Mesenchymal stem cell (in vitro differentiated cells and primary cell): ENCODE results near the gene SELENOW.
"Not testable (repeated sequence)": the region's sequence is repeated elsewhere in the genome, so short reads cannot be mapped to it uniquely, and the experiment has no call there.

Experiments
- DNase-seq: peaks from one replicate; pipeline ENCODE4 v3.0.0-alpha.2; 2013
- H2AFZ ChIP-seq: one replicate; pipeline ENCODE4 v1.6.1; 2013; ENCODE audit warnings: low read depth, mild to moderate bottlenecking, control low read depth, inconsistent platforms, low read length, moderate library complexity
- H2AK5ac ChIP-seq: 2 replicates; pipeline ENCODE4 v1.6.1; 2013; ENCODE audit warnings: low read length, moderate library complexity, mild to moderate bottlenecking, inconsistent platforms; ENCODE audit not compliant: severe bottlenecking
- H2BK120ac ChIP-seq: one replicate; pipeline ENCODE4 v1.6.1; 2013; ENCODE audit warnings: low read depth, mild to moderate bottlenecking, inconsistent platforms, low read length, moderate library complexity
- H2BK12ac ChIP-seq, 2 experiments: one replicate each; pipeline ENCODE4 v1.6.1; 2013; ENCODE audit warnings: inconsistent platforms in 2 of 2, low read length in 2 of 2, mild to moderate bottlenecking in 2 of 2, moderate library complexity in 2 of 2, control low read depth in 1 of 2
- H2BK15ac ChIP-seq: one replicate; pipeline ENCODE4 v1.6.1; 2013; ENCODE audit warnings: mild to moderate bottlenecking, low read depth, inconsistent platforms; ENCODE audit not compliant: poor library complexity, severe bottlenecking
- H2BK5ac ChIP-seq: 2 replicates; pipeline ENCODE4 v1.6.1; 2013; ENCODE audit warnings: low read depth, mild to moderate bottlenecking, low read length, control low read depth, inconsistent platforms; ENCODE audit not compliant: poor library complexity, severe bottlenecking
- H3K14ac ChIP-seq, 2 experiments: one replicate each; pipeline ENCODE4 v1.6.1; 2013; ENCODE audit warnings: inconsistent platforms in 2 of 2, low read length in 2 of 2, control low read depth in 1 of 2, mild to moderate bottlenecking in 1 of 2, moderate library complexity in 1 of 2
- H3K18ac ChIP-seq, 2 experiments: one replicate each; pipeline ENCODE4 v1.6.1; 2013; ENCODE audit warnings: inconsistent platforms in 2 of 2, low read length in 2 of 2, control low read depth in 1 of 2, low read depth in 1 of 2, mild to moderate bottlenecking in 1 of 2
- H3K23ac ChIP-seq, 2 experiments: one replicate each; pipeline ENCODE4 v1.6.1; 2013; ENCODE audit warnings: inconsistent platforms in 2 of 2, low read length in 2 of 2, mild to moderate bottlenecking in 2 of 2, moderate library complexity in 2 of 2, control low read depth in 1 of 2
- H3K27ac ChIP-seq: 2 replicates; pipeline ENCODE4 v1.5.1; 2013; ENCODE audit warnings: mild to moderate bottlenecking, moderate library complexity, low read length, control low read depth, inconsistent platforms; ENCODE audit not compliant: poor library complexity, severe bottlenecking
- H3K27me3 ChIP-seq, 2 experiments: 2 replicates each; pipeline versions ENCODE4 v1.6.1 to v1.7.0; 2013; ENCODE audit warnings: low read length in 2 of 2, mild to moderate bottlenecking in 2 of 2, moderate library complexity in 2 of 2, control low read depth in 1 of 2, inconsistent platforms in 1 of 2; ENCODE audit not compliant: control insufficient read depth in 1 of 2, insufficient read depth in 1 of 2
- H3K36me3 ChIP-seq, 2 experiments: 2 replicates each; pipeline versions ENCODE4 v1.6.1 to v1.7.0; 2013; ENCODE audit warnings: low read length in 2 of 2, control low read depth in 1 of 2, inconsistent platforms in 1 of 2, low read depth in 1 of 2, mild to moderate bottlenecking in 1 of 2; ENCODE audit not compliant: insufficient read depth in 2 of 2, control insufficient read depth in 1 of 2
- H3K4ac ChIP-seq, 2 experiments: one replicate each; pipeline ENCODE4 v1.6.1; 2013; ENCODE audit warnings: inconsistent platforms in 2 of 2, low read length in 2 of 2, mild to moderate bottlenecking in 2 of 2, moderate library complexity in 2 of 2, control low read depth in 1 of 2, low read depth in 1 of 2
- H3K4me1 ChIP-seq: 2 replicates; pipeline ENCODE4 v1.6.1; 2013; ENCODE audit warnings: low read depth, low read length, control low read depth; ENCODE audit not compliant: control insufficient read depth, insufficient read depth
- H3K4me2 ChIP-seq: 2 replicates; pipeline ENCODE4 v1.6.1; 2013; ENCODE audit warnings: low read length, mild to moderate bottlenecking, inconsistent platforms; ENCODE audit not compliant: poor library complexity, severe bottlenecking
- H3K4me3 ChIP-seq, 2 experiments: 2 replicates each; pipeline versions ENCODE4 v1.5.1 to v1.7.0; 2013; ENCODE audit warnings: low read length in 2 of 2, mild to moderate bottlenecking in 2 of 2, control low read depth in 1 of 2, low read depth in 1 of 2; ENCODE audit not compliant: insufficient read depth in 1 of 2
- H3K79me1 ChIP-seq: replicated peaks from 2 replicates; pipeline ENCODE4 v1.6.1; 2013; ENCODE audit warnings: mild to moderate bottlenecking, control low read depth, low read length, inconsistent platforms; ENCODE audit not compliant: poor library complexity, severe bottlenecking
- H3K9ac ChIP-seq: 2 replicates; pipeline ENCODE4 v1.7.0; 2013; ENCODE audit warnings: mild to moderate bottlenecking, low read length, moderate library complexity
- H3K9me3 ChIP-seq: 2 replicates; pipeline ENCODE4 v1.7.0; 2013; ENCODE audit warnings: mild to moderate bottlenecking, low read length; ENCODE audit not compliant: control insufficient read depth
- H4K8ac ChIP-seq: one replicate; pipeline ENCODE4 v1.6.1; 2013; ENCODE audit warnings: inconsistent platforms, mild to moderate bottlenecking, low read length, moderate library complexity
- H4K91ac ChIP-seq: one replicate; pipeline ENCODE4 v1.6.1; 2013; ENCODE audit warnings: mild to moderate bottlenecking, low read length, inconsistent platforms
- WGBS: methylation state at CpG from one replicate; pipeline ENCODE4 v1.1.7; 2013; ENCODE audit warnings: mixed read lengths; 5-methylcytosine and 5-hydroxymethylcytosine counted together

The SELENOW gene

DNA sequence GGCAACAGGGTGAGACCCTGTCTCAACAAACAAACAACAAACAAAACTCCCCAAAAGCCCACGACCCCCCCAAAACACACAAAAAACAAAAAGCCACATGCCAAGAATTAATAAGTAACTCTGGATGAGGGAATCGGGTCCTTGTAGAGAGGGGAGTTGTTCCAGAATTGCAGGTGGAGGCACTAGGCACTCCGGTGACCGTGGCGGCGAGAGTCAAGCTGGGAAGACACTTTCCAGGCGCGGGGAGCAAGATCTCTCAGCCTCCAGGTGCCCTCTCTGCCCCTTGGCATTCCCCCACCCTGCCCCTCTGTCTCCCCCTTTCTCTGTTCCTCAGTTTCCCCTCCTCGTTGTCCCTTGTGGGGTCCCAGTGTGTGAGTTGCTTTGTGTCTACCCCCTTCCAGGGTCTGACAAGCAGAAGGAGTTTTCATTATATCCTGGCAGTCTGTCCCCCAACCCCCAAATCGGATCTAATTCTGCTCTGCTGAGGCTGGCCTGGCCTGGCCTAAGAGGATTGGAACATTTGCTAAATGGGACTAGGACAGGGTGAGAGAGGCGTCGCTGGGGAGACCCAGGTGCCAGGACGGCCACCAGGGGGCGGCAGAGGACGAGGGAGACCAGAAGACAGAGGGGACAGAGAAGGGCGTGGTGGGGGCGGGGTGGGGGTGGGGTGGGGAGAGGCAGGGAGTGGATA is 34.9 kb downstream of the SELENOW start:
- Histone ChIP-seq H2BK15ac (no peak overlapping the region), H3K23ac (no peak overlapping the region), H4K8ac (no peak overlapping the region), H3K4me2 (no peak overlapping the region), H3K79me1 (no peaks in the 10 kb centered on the region), H3K4me3 (no peak overlapping the region), H4K91ac (no peak overlapping the region), H3K14ac (no peak overlapping the region), H2BK5ac (no peak overlapping the region), H3K4ac (no peak overlapping the region), H2AK5ac (no peak overlapping the region), H2BK12ac (no peak overlapping the region), H3K18ac (no peak overlapping the region), H2BK120ac (no peak overlapping the region), H3K27ac (no peak overlapping the region), H3K9ac (no peak overlapping the region), H3K9me3 (no peaks in the 10 kb centered on the region), H3K36me3 (no peaks in the 10 kb centered on the region), H2AFZ (no peak overlapping the region), H3K27me3 (peaks cover 4 to 11% of the 10 kb centered on the region in 2 experiments), H3K4me1 (no peaks in the 10 kb centered on the region)
- peak; percentile 51 for DNase-seq
- 44% methylated on average over 15 of the region's 17 CpGs for WGBS

DNA sequence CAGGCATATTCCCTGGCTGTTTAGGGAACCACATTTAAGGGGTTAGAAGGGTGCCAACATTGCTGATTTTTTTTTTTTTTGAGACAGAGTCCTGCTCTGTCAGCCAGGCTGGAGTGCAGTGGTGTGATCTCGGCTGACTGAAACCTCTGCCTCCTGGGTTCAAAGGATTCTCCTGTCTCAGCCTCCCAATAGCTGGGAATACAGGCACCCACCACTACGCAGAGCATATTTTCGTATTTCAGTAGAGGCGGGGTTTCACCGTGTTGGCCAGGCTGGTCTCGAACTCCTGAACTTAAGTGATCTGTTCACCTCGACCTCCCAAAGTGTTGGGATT is 35.5 kb downstream of the SELENOW start:
- Histone ChIP-seq H3K9ac (no peak overlapping the region), H2AK5ac (no peak overlapping the region), H3K4me1 (no peaks in the 10 kb centered on the region), H3K9me3 (no peaks in the 10 kb centered on the region), H3K23ac (no peak overlapping the region), H3K36me3 (no peaks in the 10 kb centered on the region), H2AFZ (no peak overlapping the region), H2BK5ac (no peak overlapping the region), H3K4ac (no peak overlapping the region), H4K8ac (no peak overlapping the region), H3K27ac (no peak overlapping the region), H3K27me3 (peaks cover 4 to 14% of the 10 kb centered on the region in 2 experiments), H2BK120ac (no peak overlapping the region), H4K91ac (no peak overlapping the region), H3K4me2 (no peak overlapping the region), H3K18ac (no peak overlapping the region), H2BK15ac (no peak overlapping the region), H3K4me3 (no peak overlapping the region), H2BK12ac (no peak overlapping the region), H3K14ac (no peak overlapping the region), H3K79me1 (no peaks in the 10 kb centered on the region)
- WGBS = 51% methylated on average over 7 of the region's 7 CpGs
- DNase-seq = no peak

GRCh38 chr19:47816270-47816669 is 37.8 kb downstream of the SELENOW start:
- not testable (repeated sequence) for H3K27ac ChIP-seq, H2AK5ac ChIP-seq, H3K4me3 ChIP-seq

DNA sequence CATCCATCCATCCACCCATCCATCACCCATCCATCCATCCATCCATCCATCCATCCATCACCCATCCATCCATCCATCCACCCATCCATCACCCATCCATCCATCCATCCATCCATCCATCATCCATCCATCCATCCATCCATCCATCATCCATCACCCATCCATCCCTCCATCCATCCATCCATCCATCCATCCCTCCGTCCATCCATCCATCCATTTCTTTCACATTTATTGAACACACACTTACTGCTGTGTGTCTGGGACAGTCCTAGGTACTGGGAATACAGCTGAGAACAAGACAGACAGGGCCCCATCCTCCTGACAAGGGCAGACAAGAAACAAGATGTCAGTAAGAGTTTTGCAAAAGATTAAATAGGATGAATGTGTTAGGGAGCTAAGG is 39.7 kb downstream of the SELENOW start:
- H3K36me3 ChIP-seq, H2BK12ac ChIP-seq, H2BK15ac ChIP-seq, DNase-seq, H3K4me3 ChIP-seq, H3K4me1 ChIP-seq, H4K91ac ChIP-seq, H3K9ac ChIP-seq, H2AK5ac ChIP-seq, H2BK120ac ChIP-seq, H4K8ac ChIP-seq, H3K79me1 ChIP-seq, H3K23ac ChIP-seq, H3K27ac ChIP-seq, H2AFZ ChIP-seq, H2BK5ac ChIP-seq, H3K18ac ChIP-seq, H3K14ac ChIP-seq, H3K4ac ChIP-seq, H3K4me2 ChIP-seq, H3K9me3 ChIP-seq: not testable (repeated sequence)
- WGBS = 100% methylated on average over 1 of the region's 1 CpG
- H3K27me3 ChIP-seq = peaks cover 39 to 54% of the 10 kb centered on the region in 2 experiments

More at GRCh38 chr19:47816270-47816669, 37.8 kb downstream of the SELENOW start:
- not testable (repeated sequence) for H2AFZ ChIP-seq, H3K4me2 ChIP-seq, H2BK5ac ChIP-seq, H3K18ac ChIP-seq, H3K4me1 ChIP-seq, H3K9me3 ChIP-seq, H4K8ac ChIP-seq, H3K36me3 ChIP-seq, H3K14ac ChIP-seq, H3K79me1 ChIP-seq, H2BK120ac ChIP-seq, H3K4ac ChIP-seq, H2BK15ac ChIP-seq, DNase-seq, H3K9ac ChIP-seq, H2BK12ac ChIP-seq, H3K23ac ChIP-seq, H4K91ac ChIP-seq
- peaks cover 25 to 37% of the 10 kb centered on the region in 2 experiments for H3K27me3 ChIP-seq
- 100% methylated on average over 5 of the region's 8 CpGs for WGBS
